Nephron progenitor cell (in vitro differentiated cells): ENCODE data around the gene SLC25A45.
"Not testable (repeated sequence)": the region's sequence is repeated elsewhere in the genome, so short reads cannot be mapped to it uniquely, and the experiment has no call there.

ENCODE experiments used
- DNase-seq: peaks from one replicate; pipeline ENCODE4 v3.0.0; 2021
- H3K27ac Mint-ChIP-seq: 2 replicates; pipeline ENCODE4 v1.8.0; 2021; ENCODE audit warnings: mild to moderate bottlenecking, moderate library complexity, mixed read lengths
- H3K27me3 Mint-ChIP-seq: 2 replicates; pipeline ENCODE4 v1.8.0; 2021; ENCODE audit warnings: mild to moderate bottlenecking, low read depth, mixed read lengths; ENCODE audit not compliant: poor library complexity
- H3K36me3 Mint-ChIP-seq: 2 replicates; pipeline ENCODE4 v1.8.0; 2021; ENCODE audit warnings: low read depth, mixed read lengths
- H3K4me1 Mint-ChIP-seq: 2 replicates; pipeline ENCODE4 v1.8.0; 2021; ENCODE audit warnings: mixed read lengths
- H3K4me3 Mint-ChIP-seq: 2 replicates; pipeline ENCODE4 v1.8.0; 2021; ENCODE audit warnings: mild to moderate bottlenecking, moderate library complexity, mixed read lengths
- H3K9me3 Mint-ChIP-seq: 2 replicates; pipeline ENCODE4 v1.8.0; 2021; ENCODE audit warnings: mild to moderate bottlenecking, moderate library complexity, mixed read lengths
- CTCF ChIP-seq: fragments of 200-600 bp; sonication (generic); IDR thresholded peaks from 2 replicates; pipeline ENCODE4 v1.5.0; 2021; ENCODE audit warnings: antibody characterized with exemption

The SLC25A45 gene

GRCh38 chr11:65415499-65416340 lies 33.3 kb upstream of the SLC25A45 start:
- DNase-seq, result no peak
- peak overlapping the region; percentile 52 for H3K4me3 Mint-ChIP-seq
- H3K27ac Mint-ChIP-seq, result no peak overlapping the region
- H3K4me1 Mint-ChIP-seq, result peaks cover 76% of the 10 kb centered on the region
- H3K9me3 Mint-ChIP-seq, result no peaks in the 10 kb centered on the region
- no peak for TF ChIP-seq CTCF
- H3K36me3 Mint-ChIP-seq, result peaks cover 5% of the 10 kb centered on the region
- no peaks in the 10 kb centered on the region for H3K27me3 Mint-ChIP-seq

- no peak for TF ChIP-seq CTCF
- H3K9me3 Mint-ChIP-seq, result no peaks in the 10 kb centered on the region
- H3K27me3 Mint-ChIP-seq, result no peaks in the 10 kb centered on the region
- peaks cover 5% of the 10 kb centered on the region for H3K36me3 Mint-ChIP-seq
- H3K27ac Mint-ChIP-seq, result peak overlapping the region; percentile 19
- no peak overlapping the region for H3K4me3 Mint-ChIP-seq
- H3K4me1 Mint-ChIP-seq, result peaks cover 69% of the 10 kb centered on the region
- no peak for DNase-seq
Observed at GRCh38 chr11:65414776-65415498, 32.5 kb upstream of the SLC25A45 start.

GRCh38 chr11:65413077-65413664 lies 30.7 kb upstream of the SLC25A45 start:
- H3K27me3 Mint-ChIP-seq, H3K9me3 Mint-ChIP-seq, H3K27ac Mint-ChIP-seq, H3K4me3 Mint-ChIP-seq, DNase-seq: not testable (repeated sequence)
- Mint-ChIP-seq H3K4me1 (peaks cover 52% of the 10 kb centered on the region), H3K36me3 (peaks cover 19% of the 10 kb centered on the region)

- no peaks in the 10 kb centered on the region for H3K9me3 Mint-ChIP-seq
- peaks cover 19% of the 10 kb centered on the region for H3K36me3 Mint-ChIP-seq
Observed at GRCh38 chr11:65412271-65413076, 30.0 kb upstream of the SLC25A45 start.

GRCh38 chr11:65411681-65412070 lies 29.2 kb upstream of the SLC25A45 start:
- no peak for DNase-seq
- Mint-ChIP-seq H3K27ac (no peak overlapping the region), H3K4me1 (peaks cover 37% of the 10 kb centered on the region), H3K27me3 (no peaks in the 10 kb centered on the region), H3K36me3 (peaks cover 19% of the 10 kb centered on the region), H3K4me3 (no peak overlapping the region), H3K9me3 (no peaks in the 10 kb centered on the region)
- no peak for TF ChIP-seq CTCF

More at GRCh38 chr11:65412271-65413076, 30.0 kb upstream of the SLC25A45 start:
- no peak for DNase-seq
- no peak for TF ChIP-seq CTCF
- H3K27ac Mint-ChIP-seq, result no peak overlapping the region
- H3K4me1 Mint-ChIP-seq, result peaks cover 45% of the 10 kb centered on the region
- no peaks in the 10 kb centered on the region for H3K27me3 Mint-ChIP-seq
- H3K4me3 Mint-ChIP-seq, result no peak overlapping the region
